HG03159 (cell line): Measurements from ENCODE around the gene UQCR11.

Experiments
- ATAC-seq: cut with Tn5 transposase; IDR thresholded peaks from one replicate; pipeline ENCODE4 v1.9.1; 2021; ENCODE audit warnings: mild to moderate bottlenecking, moderate library complexity; ENCODE audit not compliant: unreplicated experiment

The UQCR11 gene

GRCh38 chr19:1636325-1637236 is 31.3 kb upstream of the UQCR11 start:
- ATAC-seq: no peak

- no peak for ATAC-seq
Measured at GRCh38 chr19:1634938-1635243, 29.6 kb upstream of the UQCR11 start.

GRCh38 chr19:1634242-1634937 is 29.1 kb upstream of the UQCR11 start:
- ATAC-seq: no peak

GRCh38 chr19:1633269-1633826 is 28.1 kb upstream of the UQCR11 start:
- no peak for ATAC-seq

GRCh38 chr19:1632462-1633268 is 27.4 kb upstream of the UQCR11 start:
- no peak for ATAC-seq

- ATAC-seq: no peak
Measured at GRCh38 chr19:1631557-1632100, 26.4 kb upstream of the UQCR11 start.

GRCh38 chr19:1630811-1631210 is 25.5 kb upstream of the UQCR11 start:
- ATAC-seq: no peak

- no peak for ATAC-seq
Measured at GRCh38 chr19:1630012-1630411, 24.8 kb upstream of the UQCR11 start.

- ATAC-seq: no peak
Measured at GRCh38 chr19:1629256-1629808, 24.1 kb upstream of the UQCR11 start.

GRCh38 chr19:1627194-1627593 is 21.9 kb upstream of the UQCR11 start:
- no peak for ATAC-seq

- no peak for ATAC-seq
Measured at GRCh38 chr19:1626417-1627010, 21.3 kb upstream of the UQCR11 start.

GRCh38 chr19:1624458-1624857 is 19.2 kb upstream of the UQCR11 start:
- no peak for ATAC-seq

GRCh38 chr19:1622541-1622940 is 17.3 kb upstream of the UQCR11 start:
- no peak for ATAC-seq

- no peak for ATAC-seq
Measured at GRCh38 chr19:1622007-1622406, 16.7 kb upstream of the UQCR11 start.

- no peak for ATAC-seq
Measured at GRCh38 chr19:1621574-1621973, 16.3 kb upstream of the UQCR11 start.

GRCh38 chr19:1621021-1621420 is 15.8 kb upstream of the UQCR11 start:
- no peak for ATAC-seq

GRCh38 chr19:1620502-1620901 is 15.2 kb upstream of the UQCR11 start:
- no peak for ATAC-seq

GRCh38 chr19:1619703-1620102 is 14.4 kb upstream of the UQCR11 start:
- no peak for ATAC-seq

- no peak for ATAC-seq
Measured at GRCh38 chr19:1619094-1619439, 13.8 kb upstream of the UQCR11 start.
